Endothelial cell of umbilical vein (primary cell): Measurements from ENCODE around the gene SCAPER.

ENCODE experiments used
- CTCF ChIP-seq, 2 donors: IDR thresholded peaks; 1 replicate in 1 of 2; 2 replicates in 1 of 2; pipeline ENCODE4 v1.5.1; 2011; ENCODE audit warnings: low read length in 2 of 2, mild to moderate bottlenecking in 2 of 2, moderate library complexity in 2 of 2, control low read depth in 1 of 2, inconsistent platforms in 1 of 2, low read depth in 1 of 2; ENCODE audit not compliant: insufficient read depth in 1 of 2; ENCODE audit errors: extremely low read depth in 1 of 2
- EZH2 ChIP-seq: IDR thresholded peaks from 2 replicates; pipeline ENCODE4 v1.6.1; 2012; ENCODE audit warnings: borderline replicate concordance, low read depth, mild to moderate bottlenecking, moderate library complexity, low read length, inconsistent platforms; ENCODE audit not compliant: severe bottlenecking
- FOS ChIP-seq: IDR thresholded peaks from 2 replicates; pipeline ENCODE4 v1.6.1; 2011; ENCODE audit warnings: mild to moderate bottlenecking, low read length, moderate library complexity, borderline replicate concordance; ENCODE audit not compliant: insufficient read depth
- GATA2 ChIP-seq: IDR thresholded peaks from 2 replicates; pipeline ENCODE4 v1.7.0; 2011; ENCODE audit warnings: low read depth, mild to moderate bottlenecking, moderate library complexity, mixed read lengths, low read length; ENCODE audit not compliant: insufficient read length, insufficient read depth
- JUN ChIP-seq: IDR thresholded peaks from 2 replicates; pipeline ENCODE4 v1.6.1; 2011; ENCODE audit warnings: borderline replicate concordance, low read depth; ENCODE audit not compliant: insufficient read length, insufficient read depth
- MAX ChIP-seq: IDR thresholded peaks from 2 replicates; pipeline ENCODE4 v1.6.1; 2011; ENCODE audit not compliant: insufficient read depth, insufficient read length
- MYC ChIP-seq: IDR thresholded peaks from one replicate; pipeline ENCODE4 v1.6.1; 2011; ENCODE audit warnings: mild to moderate bottlenecking, low read depth, low read length
- POLR2A ChIP-seq: IDR thresholded peaks from 2 replicates; pipeline ENCODE4 v1.6.1; 2012; ENCODE audit warnings: low read depth, mild to moderate bottlenecking, control low read depth, low read length
- POLR2AphosphoS5 ChIP-seq: IDR thresholded peaks from 2 replicates; pipeline ENCODE4 v1.6.1; 2012; ENCODE audit warnings: low read depth, mild to moderate bottlenecking, control low read depth, low read length, moderate library complexity; ENCODE audit not compliant: insufficient read depth

- TF ChIP-seq CTCF (IDR thresholded peaks at IDR 0.05; ENCODE audit: extremely low read depth in 1 of 2, insufficient read depth in 1 of 2, low read depth in 1 of 2, low read length in 2 of 2) (no peak), EZH2 (no peak), POLR2AphosphoS5 (no peak), JUN (no peak), MAX (no peak), POLR2A (no peak), GATA2 (no peak), FOS (no peak), MYC (no peak)
Observed at GRCh38 chr15:76752549-76752948, 152.6 kb downstream of the SCAPER start.
